Muscle of leg (tissue), 11 donors: ENCODE data around the gene SLC9A2. TPM values are rescaled to one million over a fixed set of nuclear protein-coding genes. Genes with fewer than 3 reads are reported as not detected.
A peak's percentile ranks its signal among the peaks of the same experiment; 100 is the strongest.

Experiments used
- DNase-seq: peaks from one replicate; pipeline ENCODE4 v3.0.0; 2013
- H3K27ac ChIP-seq: one replicate; pipeline ENCODE4 v1.5.1; 2013; ENCODE audit warnings: mild to moderate bottlenecking, low read length, control low read depth
- H3K27me3 ChIP-seq: one replicate; pipeline ENCODE4 v1.6.1; 2013; ENCODE audit warnings: low read length; ENCODE audit not compliant: control insufficient read depth, insufficient read depth
- H3K36me3 ChIP-seq: one replicate; pipeline ENCODE4 v1.6.1; 2013; ENCODE audit warnings: low read length; ENCODE audit not compliant: control insufficient read depth, insufficient read depth
- H3K4me1 ChIP-seq: one replicate; pipeline ENCODE4 v1.6.1; 2013; ENCODE audit warnings: low read length; ENCODE audit not compliant: control insufficient read depth, insufficient read depth
- H3K4me3 ChIP-seq: one replicate; pipeline ENCODE4 v1.5.1; 2013; ENCODE audit warnings: low read length, control low read depth
- H3K9me3 ChIP-seq: replicated peaks from 2 replicates; pipeline ENCODE4 v1.6.1; 2013; ENCODE audit warnings: low read depth, low read length; ENCODE audit not compliant: control insufficient read depth
- WGBS: methylation state at CpG from one replicate; pipeline ENCODE4 v1.1.5; 2013; ENCODE audit warnings: missing lambda C conversion rate; ENCODE audit not compliant: insufficient coverage; 5-methylcytosine and 5-hydroxymethylcytosine counted together
- polyA plus RNA-seq, 8 donors: library from polyadenylated mRNA; unstranded; fragments of 120-200 nt; gene quantifications; one replicate each; pipeline versions ENCODE4 v1.2.1 to v1.2.3, GENCODE V29; 2013; ENCODE audit warnings: inconsistent platforms in 1 of 8, low replicate concordance in 1 of 8; ENCODE audit not compliant: insufficient read length in 8 of 8, insufficient read depth in 1 of 8
- total RNA-seq: library from RNA; stranded (reverse); fragments of 120-200 nt; gene quantifications from one replicate; pipeline ENCODE4 v1.2.4, GENCODE V29; 2013

The SLC9A2 gene
- total and polyA plus RNA-seq, 9 donors: 0.34 to 2.9 (median 1.2) TPM

DNA sequence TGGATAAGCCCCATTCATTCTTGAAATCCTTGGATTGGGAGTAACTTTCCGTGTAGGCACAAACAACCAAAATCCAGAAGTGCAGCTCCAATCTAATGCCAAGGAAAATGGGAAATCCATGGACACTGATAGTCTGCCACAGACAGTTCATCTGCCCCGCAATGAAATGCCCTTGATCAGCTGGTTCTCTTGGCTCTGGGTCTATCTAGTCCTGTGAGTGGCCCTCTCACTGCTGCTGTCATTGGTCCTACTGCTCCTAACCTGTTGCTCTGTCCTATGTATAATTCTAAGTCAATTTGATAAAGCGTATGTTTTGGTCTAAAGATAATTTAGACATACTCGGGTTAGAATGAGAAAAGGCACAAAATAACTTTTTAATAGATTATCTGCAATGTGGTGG, 128.8 kb downstream of the SLC9A2 start:
- no peak for DNase-seq
- no peaks in the 10 kb centered on the region for H3K9me3 ChIP-seq
- H3K36me3 ChIP-seq: no peaks in the 10 kb centered on the region
- no peak overlapping the region for H3K4me3 ChIP-seq
- WGBS: 90% methylated on average over 2 of the region's 4 CpGs
- no peaks in the 10 kb centered on the region for H3K4me1 ChIP-seq
- no peaks in the 10 kb centered on the region for H3K27me3 ChIP-seq
- H3K27ac ChIP-seq: no peak overlapping the region

DNA sequence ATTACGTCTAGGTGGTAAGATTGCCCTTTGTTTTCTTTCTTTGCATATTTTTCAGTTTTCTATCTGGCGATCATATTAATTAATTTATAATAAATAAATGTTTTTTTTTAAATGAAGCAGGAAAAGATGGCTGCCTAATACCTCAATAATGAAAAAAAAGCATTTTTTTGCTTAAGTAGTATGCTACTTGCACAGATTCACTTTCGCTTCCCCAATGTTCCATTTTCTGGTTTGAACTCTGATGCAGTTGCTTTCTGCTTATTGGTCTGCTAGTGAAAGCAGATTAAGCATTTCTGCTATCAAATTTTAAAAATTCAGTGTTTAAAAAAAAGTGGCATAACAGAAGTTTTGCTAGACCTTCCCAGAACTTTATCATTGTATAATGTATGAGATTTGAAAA, 130.6 kb downstream of the SLC9A2 start:
- WGBS: no CpG with 5 or more reads among the region's 3 CpGs
- Histone ChIP-seq H3K4me1 (no peaks in the 10 kb centered on the region), H3K36me3 (no peaks in the 10 kb centered on the region)

DNA sequence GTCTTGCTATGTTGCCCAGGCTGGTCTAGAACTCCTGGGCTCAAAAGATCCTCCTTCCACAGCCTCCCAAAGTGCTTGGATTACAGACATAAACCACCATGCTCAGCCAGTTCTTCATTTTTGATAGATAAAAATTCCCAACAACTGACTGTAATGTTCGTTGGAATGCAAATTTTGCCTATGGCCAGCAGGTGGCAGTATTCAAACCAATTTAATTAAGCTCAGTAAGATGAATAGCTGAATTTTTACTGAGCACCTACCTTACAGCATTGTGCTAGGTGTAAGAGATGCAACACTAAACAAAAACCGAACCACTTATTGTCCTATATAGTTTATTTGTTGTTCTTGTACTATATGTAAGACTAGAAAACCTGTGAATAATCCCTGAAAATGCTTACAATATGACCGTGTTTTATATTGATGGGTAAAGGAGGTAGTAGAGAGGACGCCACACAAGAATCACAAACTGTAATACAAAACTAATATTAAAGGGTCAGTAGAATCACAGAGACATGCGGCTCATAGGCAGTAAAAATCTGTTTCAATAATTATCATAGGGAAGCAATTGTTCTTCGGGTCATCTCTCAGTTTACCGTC, 134.3 kb downstream of the SLC9A2 start:
- DNase-seq: peak; percentile 57
- Histone ChIP-seq H3K27ac (no peak overlapping the region), H3K36me3 (no peaks in the 10 kb centered on the region), H3K27me3 (no peaks in the 10 kb centered on the region), H3K4me1 (no peaks in the 10 kb centered on the region), H3K9me3 (no peaks in the 10 kb centered on the region), H3K4me3 (no peak overlapping the region)
- no CpG with 5 or more reads among the region's 7 CpGs for WGBS

More for the DNA sequence above, 130.6 kb downstream of the SLC9A2 start:
- Histone ChIP-seq H3K27me3 (no peaks in the 10 kb centered on the region), H3K9me3 (no peaks in the 10 kb centered on the region), H3K4me3 (no peak overlapping the region), H3K27ac (no peak overlapping the region)
- DNase-seq: no peak

DNA sequence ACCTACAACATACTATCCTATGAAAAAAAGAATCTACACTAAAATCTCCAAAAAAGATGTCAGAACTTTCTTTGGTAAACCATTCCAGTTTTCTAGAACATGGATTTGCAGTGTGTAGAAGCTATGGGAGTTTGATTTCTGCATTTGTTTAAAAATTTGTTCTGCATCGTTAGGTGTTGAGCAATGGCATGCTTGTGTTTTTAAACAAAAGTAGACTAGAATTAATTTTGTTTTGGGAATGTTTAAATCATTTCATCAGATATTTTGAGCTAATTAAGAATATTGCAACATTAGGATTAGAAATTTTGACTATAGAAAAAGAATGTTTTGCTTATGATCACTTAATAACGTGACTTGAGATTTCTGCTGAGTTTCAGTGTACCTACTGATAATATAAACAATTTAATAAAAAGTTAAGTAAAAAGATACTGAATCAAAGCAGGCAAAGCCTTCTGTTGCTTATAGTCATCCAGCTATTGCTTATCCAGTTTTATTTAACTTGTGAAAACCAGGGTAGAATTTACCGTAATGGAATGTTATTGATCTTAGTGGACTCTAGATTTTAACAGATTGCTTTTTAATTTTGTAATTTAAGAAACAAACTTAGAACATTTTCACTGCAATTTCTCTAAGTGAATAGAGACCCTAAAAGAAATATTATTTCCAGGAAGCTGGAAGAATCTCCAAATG, 135.2 kb downstream of the SLC9A2 start:
- no peaks in the 10 kb centered on the region for H3K36me3 ChIP-seq
- H3K9me3 ChIP-seq: no peaks in the 10 kb centered on the region
- H3K27ac ChIP-seq: peak overlapping the region; percentile 1
- 80% methylated on average over 1 of the region's 3 CpGs for WGBS
- H3K27me3 ChIP-seq: no peaks in the 10 kb centered on the region
- H3K4me3 ChIP-seq: no peak overlapping the region
- DNase-seq: no peak
- H3K4me1 ChIP-seq: no peaks in the 10 kb centered on the region

DNA sequence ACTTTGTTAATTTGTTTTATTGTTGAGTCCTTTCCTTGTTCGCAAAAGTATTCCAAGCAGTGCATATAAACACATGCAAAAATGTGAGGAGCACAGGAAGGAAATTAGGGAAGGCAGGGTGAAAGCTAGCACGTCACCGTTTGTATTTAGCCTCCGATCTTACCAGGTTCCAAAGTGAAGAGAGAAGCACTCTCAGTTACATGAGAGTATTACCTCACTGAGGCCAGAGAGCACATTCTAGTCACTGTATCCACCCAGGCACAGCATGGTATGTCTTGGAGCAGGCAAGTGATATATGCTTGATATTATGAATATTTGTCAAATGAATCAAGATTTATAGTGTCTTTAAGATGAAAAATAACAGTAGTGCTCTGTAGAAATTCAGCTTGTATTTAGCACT, 135.9 kb downstream of the SLC9A2 start:
- Histone ChIP-seq H3K4me3 (no peak overlapping the region), H3K4me1 (no peaks in the 10 kb centered on the region), H3K27ac (peak overlapping the region; percentile 1), H3K9me3 (no peaks in the 10 kb centered on the region), H3K36me3 (no peaks in the 10 kb centered on the region), H3K27me3 (no peaks in the 10 kb centered on the region)
- peak; percentile 24 for DNase-seq
- WGBS: 33% methylated on average over 3 of the region's 4 CpGs

GRCh38 chr2:102758439-102758838, 139.1 kb downstream of the SLC9A2 start:
- Histone ChIP-seq H3K4me1 (no peaks in the 10 kb centered on the region), H3K27me3 (no peaks in the 10 kb centered on the region), H3K4me3 (no peak overlapping the region), H3K36me3 (no peaks in the 10 kb centered on the region), H3K9me3 (no peaks in the 10 kb centered on the region), H3K27ac (no peak overlapping the region)
- peak; percentile 53 for DNase-seq

Other genes starting within 250 kb of the SLC9A2 start
- 0.35 TPM for gene IL18RAP, start 196.4 kb upstream of the SLC9A2 start, total RNA-seq
- gene IL18RAP, start 196.4 kb upstream of the SLC9A2 start, polyA plus RNA-seq: under 1 TPM; 0.14 to 0.39 (median 0.25) TPM
- gene SLC9A4, start 146.3 kb upstream of the SLC9A2 start, total RNA-seq: 0.04 TPM
- gene SLC9A4, start 146.3 kb upstream of the SLC9A2 start, polyA plus RNA-seq: under 1 TPM in 2 of 8 donors, not detected in 6; 0.02 to 0.16 TPM
- gene TMEM182, start 142.5 kb downstream of the SLC9A2 start, total RNA-seq: 111 TPM
- 100 to 1,000 TPM in 7 of 8 donors, 10 to 100 TPM in 1; 90.4 to 171 (median 132) TPM for gene TMEM182, start 142.5 kb downstream of the SLC9A2 start, polyA plus RNA-seq